Smooth muscle cell (in vitro differentiated cells): ENCODE data around the gene CACNA2D1. TPM values are rescaled to one million over a fixed set of nuclear protein-coding genes. Genes with fewer than 3 reads are reported as not detected.
A peak's percentile ranks its signal among the peaks of the same experiment; 100 is the strongest.

Experiments
- DNase-seq: peaks from one replicate; lab custom pipeline; 2025; ENCODE audit not compliant: unreplicated experiment; lab: John Stamatoyannopoulos, UW
- H2AFZ ChIP-seq: fragments of 200-600 bp; sonication (generic); 2 replicates; pipeline ENCODE4 v1.6.0; 2016; ENCODE audit warnings: antibody characterized with exemption, low read depth, mild to moderate bottlenecking
- H3F3A ChIP-seq: fragments of 200-600 bp; sonication (generic); 2 replicates; pipeline ENCODE4 v1.6.0; 2017; ENCODE audit warnings: antibody characterized with exemption, low read depth
- H3K27ac ChIP-seq: fragments of 200-600 bp; sonication (generic); 2 replicates; pipeline ENCODE4 v1.5.1; 2016; ENCODE audit warnings: low read depth, mild to moderate bottlenecking
- H3K27me3 ChIP-seq: fragments of 200-600 bp; sonication (generic); 2 replicates; pipeline ENCODE4 v1.6.1; 2016; ENCODE audit warnings: low read depth, mild to moderate bottlenecking
- H3K36me3 ChIP-seq: fragments of 200-600 bp; sonication (generic); 2 replicates; pipeline ENCODE4 v1.5.1; 2016; ENCODE audit warnings: low read depth
- H3K4me1 ChIP-seq: fragments of 200-600 bp; sonication (generic); 2 replicates; pipeline ENCODE4 v1.5.1; 2016; ENCODE audit warnings: low read depth
- H3K4me2 ChIP-seq: fragments of 200-600 bp; sonication (generic); 2 replicates; pipeline ENCODE4 v1.6.0; 2016; ENCODE audit warnings: mild to moderate bottlenecking
- H3K4me3 ChIP-seq: fragments of 200-600 bp; sonication (generic); 2 replicates; pipeline ENCODE4 v1.5.1; 2016; ENCODE audit warnings: mild to moderate bottlenecking
- H3K79me2 ChIP-seq: fragments of 200-600 bp; sonication (generic); 2 replicates; pipeline ENCODE4 v1.6.0; 2016; ENCODE audit warnings: low read depth, mild to moderate bottlenecking
- H3K9ac ChIP-seq: fragments of 200-600 bp; sonication (generic); 2 replicates; pipeline ENCODE4 v1.6.0; 2016; ENCODE audit warnings: low read depth
- H3K9me3 ChIP-seq: fragments of 200-600 bp; sonication (generic); replicated peaks from 2 replicates; pipeline ENCODE4 v1.5.1; 2016; ENCODE audit warnings: low read depth
- H4K20me1 ChIP-seq: fragments of 200-600 bp; sonication (generic); 2 replicates; pipeline ENCODE4 v1.6.0; 2016; ENCODE audit warnings: low read depth
- CTCF ChIP-seq: fragments of 200-600 bp; sonication (generic); IDR thresholded peaks from 2 replicates; pipeline ENCODE4 v1.5.1; 2017; ENCODE audit warnings: borderline replicate concordance, mild to moderate bottlenecking, antibody characterized with exemption; ENCODE audit not compliant: insufficient read depth, poor library complexity, severe bottlenecking
- WGBS: methylation state at CpG from one replicate; pipeline ENCODE4 v1.1.7; 2016; ENCODE audit warnings: low lambda C conversion rate; 5-methylcytosine and 5-hydroxymethylcytosine counted together
- polyA plus RNA-seq: library from polyadenylated mRNA; unstranded; fragments of >200 nt; fragmentation: Nextera tagmentation; extraction: Ambion mirVana; gene quantifications from 2 replicates; pipeline ENCODE4 v1.2.1, GENCODE V29; 2016
- total RNA-seq: library from RNA; depleted of rRNA; stranded (reverse); fragments of >200 nt; gene quantifications from 2 replicates; pipeline ENCODE4 v1.2.3, GENCODE V29; 2014

Gene CACNA2D1
- total and polyA plus RNA-seq, 2 experiments from 2014 or later = 4.1 to 39.3 TPM

DNA sequence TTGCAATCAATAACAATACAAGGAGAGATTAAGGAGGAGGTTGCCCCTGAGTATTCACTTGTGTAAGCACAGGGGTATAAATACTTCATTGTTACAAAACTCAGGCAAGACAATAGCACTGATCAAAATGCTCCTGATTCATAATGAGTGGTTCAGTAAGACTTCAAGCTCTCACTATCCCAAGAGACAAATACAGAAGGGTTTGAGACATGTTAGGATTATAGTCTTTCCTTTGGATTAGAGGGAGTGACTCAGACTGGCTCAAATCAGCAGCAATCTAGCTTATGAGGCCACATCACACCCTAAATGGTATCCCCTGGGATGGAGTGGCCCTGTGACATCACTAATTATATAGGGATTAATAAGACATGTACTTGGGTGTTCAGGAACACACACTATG, 506.5 kb downstream of the CACNA2D1 start:
- peak overlapping the region; percentile 42 for H3K27ac ChIP-seq
- H3K4me3 ChIP-seq = no peak overlapping the region
- no peaks in the 10 kb centered on the region for H3K36me3 ChIP-seq
- H3K9ac ChIP-seq = no peak overlapping the region
- no peak for TF ChIP-seq CTCF
- no peaks in the 10 kb centered on the region for H3K79me2 ChIP-seq
- H3K4me1 ChIP-seq = no peaks in the 10 kb centered on the region
- H3K4me2 ChIP-seq = no peak overlapping the region
- no peaks in the 10 kb centered on the region for H3K9me3 ChIP-seq
- no peaks in the 10 kb centered on the region for H3F3A ChIP-seq
- H3K27me3 ChIP-seq = no peaks in the 10 kb centered on the region
- H4K20me1 ChIP-seq = no peaks in the 10 kb centered on the region
- DNase-seq = no peak
- H2AFZ ChIP-seq = no peak overlapping the region

DNA sequence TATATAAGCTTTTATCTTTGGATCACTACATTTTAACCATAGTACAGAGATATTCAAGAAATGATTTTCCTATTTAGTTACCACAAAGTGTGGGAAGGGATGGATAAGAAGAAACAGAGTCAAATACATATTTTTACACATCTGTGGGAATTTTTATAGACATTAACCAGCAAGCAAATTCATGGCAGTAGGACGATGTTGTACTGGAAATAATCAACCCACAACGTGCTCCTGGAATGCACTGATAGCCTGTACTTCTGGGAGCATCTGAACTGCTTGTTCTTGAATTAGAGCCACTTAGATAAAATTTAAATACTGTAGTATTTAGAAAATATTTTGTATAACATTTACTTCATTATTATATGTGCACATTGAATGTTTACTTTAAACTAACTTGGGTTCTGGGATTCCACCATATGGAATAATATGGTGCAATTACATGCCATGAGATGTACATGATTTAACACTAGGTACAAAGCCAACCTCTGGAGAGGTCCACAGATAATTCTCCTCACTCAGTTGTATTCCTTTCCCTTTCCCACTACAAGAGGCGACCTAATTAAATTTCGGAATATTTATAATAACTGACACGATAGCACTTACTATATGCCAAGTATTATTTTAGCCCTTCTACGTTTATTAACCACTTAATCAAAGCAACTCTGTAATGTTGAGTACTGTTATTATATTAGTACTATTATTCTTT, 508.8 kb downstream of the CACNA2D1 start:
- Histone ChIP-seq H3K9ac (no peak overlapping the region), H3K4me2 (no peak overlapping the region), H3F3A (no peaks in the 10 kb centered on the region), H3K79me2 (no peaks in the 10 kb centered on the region), H3K9me3 (no peaks in the 10 kb centered on the region), H3K4me3 (no peak overlapping the region), H3K4me1 (no peaks in the 10 kb centered on the region), H3K27ac (no peak overlapping the region), H4K20me1 (no peaks in the 10 kb centered on the region), H2AFZ (no peak overlapping the region), H3K36me3 (no peaks in the 10 kb centered on the region), H3K27me3 (no peaks in the 10 kb centered on the region)
- no peak for DNase-seq
- no peak for TF ChIP-seq CTCF
- 78% methylated on average over 6 of the region's 6 CpGs for WGBS

- no peak for TF ChIP-seq CTCF
- no peaks in the 10 kb centered on the region for H3K4me1 ChIP-seq
- no peaks in the 10 kb centered on the region for H3K27me3 ChIP-seq
- no peaks in the 10 kb centered on the region for H3K79me2 ChIP-seq
- no peaks in the 10 kb centered on the region for H3K9me3 ChIP-seq
- no peak overlapping the region for H3K9ac ChIP-seq
- no peaks in the 10 kb centered on the region for H3K36me3 ChIP-seq
- WGBS = 95% methylated on average over 2 of the region's 2 CpGs
- no peak overlapping the region for H2AFZ ChIP-seq
- H3K4me2 ChIP-seq = no peak overlapping the region
- no peak overlapping the region for H3K4me3 ChIP-seq
- no peaks in the 10 kb centered on the region for H4K20me1 ChIP-seq
- no peak for DNase-seq
- no peak overlapping the region for H3K27ac ChIP-seq
- H3F3A ChIP-seq = no peaks in the 10 kb centered on the region
Measured at GRCh38 chr7:81932936-81933335, 510.6 kb downstream of the CACNA2D1 start.

- H3K4me1 ChIP-seq = no peaks in the 10 kb centered on the region
- no peak overlapping the region for H3K4me3 ChIP-seq
- H2AFZ ChIP-seq = no peak overlapping the region
- no peaks in the 10 kb centered on the region for H4K20me1 ChIP-seq
- H3K9me3 ChIP-seq = no peaks in the 10 kb centered on the region
- peak overlapping the region; percentile 61 for H3K4me2 ChIP-seq
- no peaks in the 10 kb centered on the region for H3K79me2 ChIP-seq
- H3K9ac ChIP-seq = no peak overlapping the region
- peak overlapping the region; percentile 30 for H3K27ac ChIP-seq
- H3K27me3 ChIP-seq = no peaks in the 10 kb centered on the region
- no peak for TF ChIP-seq CTCF
- no peaks in the 10 kb centered on the region for H3F3A ChIP-seq
- H3K36me3 ChIP-seq = no peaks in the 10 kb centered on the region
- no peak for DNase-seq
Measured at GRCh38 chr7:81929386-81929785, 514.2 kb downstream of the CACNA2D1 start.
